Measurements from ENCODE around the gene CCDC93. TPM values are rescaled to one million over a fixed set of nuclear protein-coding genes. Genes with fewer than 3 reads are reported as not detected.
A peak's percentile ranks its signal among the peaks of the same experiment; 100 is the strongest.

Gene CCDC93
- total and polyA plus RNA-seq, 5 donors: 13.9 to 36.2 (median 20.7) TPM

GRCh38 chr2:117918608-117919007, 95.3 kb downstream of the CCDC93 start:
- Histone ChIP-seq H3K27me3 (ENCODE audit: control insufficient read depth, insufficient read depth) (no peaks in the 10 kb centered on the region), H3K4me1 (ENCODE audit: control insufficient read depth, insufficient read depth, low read length) (no peaks in the 10 kb centered on the region), H3K4me3 (ENCODE audit: low read length) (no peak overlapping the region), H3K27ac (ENCODE audit: low read length) (no peak overlapping the region), H3K9me3 (ENCODE audit: control insufficient read depth, low read length) (no peaks in the 10 kb centered on the region)
- DNase-seq: no peak
- no peak for ATAC-seq
- WGBS: 93% methylated on average over 7 of the region's 7 CpGs
- intact Hi-C loops (cut with DNase I): no loop called here

GRCh38 chr2:117917223-117917917, 96.5 kb downstream of the CCDC93 start:
- intact Hi-C loops (cut with DNase I): no loop called here
- DNase-seq: peak in 1 of 3 donors; percentile 61
- 86% methylated on average over 19 of the region's 19 CpGs for WGBS
- ATAC-seq: no peak
- Histone ChIP-seq H3K27me3 (ENCODE audit: control insufficient read depth, insufficient read depth) (no peaks in the 10 kb centered on the region), H3K4me3 (ENCODE audit: low read length) (no peak overlapping the region), H3K27ac (ENCODE audit: low read length) (no peak overlapping the region), H3K4me1 (ENCODE audit: control insufficient read depth, insufficient read depth, low read length) (no peaks in the 10 kb centered on the region), H3K9me3 (ENCODE audit: control insufficient read depth, low read length) (no peaks in the 10 kb centered on the region)

GRCh38 chr2:117902933-117903332, 110.9 kb downstream of the CCDC93 start:
- no peak overlapping the region for H3K4me3 ChIP-seq (ENCODE audit: low read length)
- no peaks in the 10 kb centered on the region for H3K9me3 ChIP-seq (ENCODE audit: control insufficient read depth, low read length)
- ATAC-seq (no peak), DNase-seq (no peak)
- no peaks in the 10 kb centered on the region for H3K27me3 ChIP-seq (ENCODE audit: control insufficient read depth, insufficient read depth)
- H3K27ac ChIP-seq (ENCODE audit: low read length): no peak overlapping the region
- WGBS: 87% methylated on average over 7 of the region's 7 CpGs
- H3K4me1 ChIP-seq (ENCODE audit: control insufficient read depth, insufficient read depth, low read length): no peaks in the 10 kb centered on the region
- intact Hi-C loops (cut with DNase I): no loop called here

DNA sequence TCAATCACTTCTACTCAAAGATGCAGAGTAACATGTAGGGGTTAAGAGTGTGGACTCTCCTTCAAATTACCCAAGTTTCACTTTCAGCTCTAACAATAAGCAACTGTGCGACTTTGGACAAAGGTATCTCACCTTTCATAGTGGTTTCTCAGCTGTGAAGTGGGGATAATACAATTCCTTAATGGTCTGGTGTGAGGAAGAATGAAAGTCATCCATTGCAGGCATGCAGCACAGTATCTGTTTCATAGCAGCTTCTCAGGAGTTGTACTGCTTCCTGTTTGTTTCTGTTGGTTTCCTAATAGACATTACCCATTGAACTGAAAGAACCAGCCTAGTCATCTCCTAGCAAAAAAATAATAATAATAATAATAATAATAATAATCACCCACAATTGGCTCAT, 125.0 kb downstream of the CCDC93 start:
- intact Hi-C loops (cut with DNase I): no loop called here
- WGBS: 73% methylated on average over 1 of the region's 1 CpG
- ATAC-seq: no peak
- Histone ChIP-seq H3K27me3 (ENCODE audit: control insufficient read depth, insufficient read depth) (no peaks in the 10 kb centered on the region), H3K4me3 (ENCODE audit: low read length) (no peak overlapping the region), H3K27ac (ENCODE audit: low read length) (no peak overlapping the region), H3K4me1 (ENCODE audit: control insufficient read depth, insufficient read depth, low read length) (no peaks in the 10 kb centered on the region), H3K9me3 (ENCODE audit: control insufficient read depth, low read length) (no peaks in the 10 kb centered on the region)
- DNase-seq: no peak

GRCh38 chr2:117885308-117885707, 128.6 kb downstream of the CCDC93 start:
- ATAC-seq (no peak), DNase-seq (no peak)
- H3K4me1 ChIP-seq (ENCODE audit: control insufficient read depth, insufficient read depth, low read length): no peaks in the 10 kb centered on the region
- H3K4me3 ChIP-seq (ENCODE audit: low read length): no peak overlapping the region
- no peak overlapping the region for H3K27ac ChIP-seq (ENCODE audit: low read length)
- no peaks in the 10 kb centered on the region for H3K9me3 ChIP-seq (ENCODE audit: control insufficient read depth, low read length)
- intact Hi-C loops (cut with DNase I): no loop called here
- no peaks in the 10 kb centered on the region for H3K27me3 ChIP-seq (ENCODE audit: control insufficient read depth, insufficient read depth)
- 48% methylated on average over 2 of the region's 2 CpGs for WGBS

DNA sequence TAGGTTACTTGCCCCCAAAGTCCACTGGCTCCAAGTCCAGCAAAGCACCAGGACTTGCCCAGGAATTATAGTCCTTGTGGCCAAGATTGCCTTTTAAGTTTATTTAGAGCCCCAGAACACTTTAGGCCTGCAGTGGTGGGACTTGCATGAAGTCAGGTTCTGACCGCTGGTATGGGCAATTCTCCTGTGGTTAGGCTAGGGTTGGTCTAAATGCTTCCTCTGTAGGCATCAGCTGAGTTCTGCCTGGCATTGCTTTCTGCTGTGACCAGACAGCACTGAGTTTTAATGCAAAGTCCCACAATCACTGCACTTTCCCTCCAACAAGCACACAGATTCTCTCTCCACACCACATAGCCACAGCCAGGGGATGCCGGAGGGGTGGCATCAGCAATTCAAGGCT, 134.9 kb downstream of the CCDC93 start:
- intact Hi-C loops (cut with DNase I): no loop called here
- ATAC-seq: no peak
- Histone ChIP-seq H3K4me3 (ENCODE audit: low read length) (no peak overlapping the region), H3K27me3 (ENCODE audit: control insufficient read depth, insufficient read depth) (no peaks in the 10 kb centered on the region), H3K27ac (ENCODE audit: low read length) (no peak overlapping the region), H3K4me1 (ENCODE audit: control insufficient read depth, insufficient read depth, low read length) (no peaks in the 10 kb centered on the region), H3K9me3 (ENCODE audit: control insufficient read depth, low read length) (no peaks in the 10 kb centered on the region)
- no peak for DNase-seq
- 79% methylated on average over 2 of the region's 2 CpGs for WGBS

GRCh38 chr2:117875786-117876185, 138.1 kb downstream of the CCDC93 start:
- no peak for ATAC-seq
- DNase-seq: no peak
- H3K4me3 ChIP-seq (ENCODE audit: low read length): no peak overlapping the region
- no peaks in the 10 kb centered on the region for H3K27me3 ChIP-seq (ENCODE audit: control insufficient read depth, insufficient read depth)
- intact Hi-C loops (cut with DNase I): no loop called here
- 27% methylated on average over 1 of the region's 1 CpG for WGBS
- no peaks in the 10 kb centered on the region for H3K9me3 ChIP-seq (ENCODE audit: control insufficient read depth, low read length)
- H3K4me1 ChIP-seq (ENCODE audit: control insufficient read depth, insufficient read depth, low read length): no peaks in the 10 kb centered on the region
- H3K27ac ChIP-seq (ENCODE audit: low read length): no peak overlapping the region

Other genes starting within 250 kb of the CCDC93 start
- 10 to 100 TPM; 27.3 to 36.0 (median 31.0) TPM for gene DDX18, start 199.4 kb downstream of the CCDC93 start, total RNA-seq
- gene DDX18, start 199.4 kb downstream of the CCDC93 start, polyA plus RNA-seq: 14.1 TPM
- 10 to 100 TPM; 13.2 to 18.4 (median 15.7) TPM for gene INSIG2, start 74.4 kb upstream of the CCDC93 start, total RNA-seq
- gene INSIG2, start 74.4 kb upstream of the CCDC93 start, polyA plus RNA-seq: 13.7 TPM